Parathyroid adenoma (tissue), 2 donors: ENCODE measurements around the gene AFDN.

ENCODE experiments used
- H2AFZ ChIP-seq: fragments of 300-600 bp; sonication (generic); one replicate; pipeline ENCODE4 v1.7.0; 2017; ENCODE audit warnings: antibody characterized with exemption, mild to moderate bottlenecking
- H3K27ac ChIP-seq: fragments of 300-600 bp; sonication (generic); one replicate; pipeline ENCODE4 v1.7.0; 2017
- H3K27me3 ChIP-seq: fragments of 300-600 bp; sonication (generic); one replicate; pipeline ENCODE4 v1.7.0; 2017; ENCODE audit warnings: low read length; ENCODE audit not compliant: control insufficient read depth, insufficient read depth
- H3K36me3 ChIP-seq: fragments of 300-600 bp; sonication (generic); one replicate; pipeline ENCODE4 v1.7.0; 2017; ENCODE audit warnings: low read length; ENCODE audit not compliant: control insufficient read depth, insufficient read depth
- H3K4me1 ChIP-seq: fragments of 300-600 bp; sonication (generic); one replicate; pipeline ENCODE4 v1.7.0; 2017; ENCODE audit warnings: control low read depth
- H3K4me2 ChIP-seq: fragments of 300-600 bp; sonication (generic); one replicate; pipeline ENCODE4 v1.7.0; 2017; ENCODE audit warnings: low read length
- H3K4me3 ChIP-seq: fragments of 300-600 bp; sonication (generic); one replicate; pipeline ENCODE4 v1.7.0; 2017; ENCODE audit warnings: low read depth, low read length
- H3K79me2 ChIP-seq: fragments of 300-600 bp; sonication (generic); one replicate; pipeline ENCODE4 v1.7.0; 2017; ENCODE audit warnings: control low read depth
- H3K9ac ChIP-seq: fragments of 300-600 bp; sonication (generic); one replicate; pipeline ENCODE4 v1.7.0; 2017; ENCODE audit warnings: mild to moderate bottlenecking
- H3K9me3 ChIP-seq: fragments of 300-600 bp; sonication (generic); one replicate; pipeline ENCODE4 v1.7.0; 2017; ENCODE audit warnings: low read length; ENCODE audit not compliant: control insufficient read depth
- TF ChIP-seq, protein P1 (sequence below): fragments of 300-600 bp; sonication (generic); IDR thresholded peaks from one replicate; pipeline ENCODE4 v1.7.0; 2017; ENCODE audit warnings: antibody characterized with exemption, mild to moderate bottlenecking
- donor health status: primary hyperparathyroidism.

The AFDN gene

DNA sequence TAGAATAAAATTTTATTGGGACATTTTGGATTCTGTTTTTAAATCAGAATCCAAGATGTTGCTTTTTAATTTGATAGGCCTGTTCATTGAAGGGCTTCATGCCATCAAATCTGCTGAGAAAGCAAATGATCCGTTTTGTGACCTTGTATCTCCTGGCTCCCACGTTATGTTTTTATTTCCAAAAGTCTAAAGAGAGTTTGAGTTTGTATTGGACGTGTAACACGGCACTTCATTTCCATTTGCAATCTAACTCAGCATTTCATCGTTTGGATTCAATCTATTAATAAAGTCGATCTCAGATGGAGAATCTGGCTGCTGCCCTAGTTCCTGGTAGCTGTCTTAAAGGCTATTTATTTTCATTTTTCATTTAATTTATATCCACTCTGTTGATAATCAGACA is 187.7 kb downstream of the AFDN start:
- no peaks in the 10 kb centered on the region for H3K9me3 ChIP-seq
- no peak overlapping the region for H3K4me2 ChIP-seq
- H3K4me3 ChIP-seq = no peak overlapping the region
- H3K36me3 ChIP-seq = no peaks in the 10 kb centered on the region
- TF ChIP-seq, protein P1, sequence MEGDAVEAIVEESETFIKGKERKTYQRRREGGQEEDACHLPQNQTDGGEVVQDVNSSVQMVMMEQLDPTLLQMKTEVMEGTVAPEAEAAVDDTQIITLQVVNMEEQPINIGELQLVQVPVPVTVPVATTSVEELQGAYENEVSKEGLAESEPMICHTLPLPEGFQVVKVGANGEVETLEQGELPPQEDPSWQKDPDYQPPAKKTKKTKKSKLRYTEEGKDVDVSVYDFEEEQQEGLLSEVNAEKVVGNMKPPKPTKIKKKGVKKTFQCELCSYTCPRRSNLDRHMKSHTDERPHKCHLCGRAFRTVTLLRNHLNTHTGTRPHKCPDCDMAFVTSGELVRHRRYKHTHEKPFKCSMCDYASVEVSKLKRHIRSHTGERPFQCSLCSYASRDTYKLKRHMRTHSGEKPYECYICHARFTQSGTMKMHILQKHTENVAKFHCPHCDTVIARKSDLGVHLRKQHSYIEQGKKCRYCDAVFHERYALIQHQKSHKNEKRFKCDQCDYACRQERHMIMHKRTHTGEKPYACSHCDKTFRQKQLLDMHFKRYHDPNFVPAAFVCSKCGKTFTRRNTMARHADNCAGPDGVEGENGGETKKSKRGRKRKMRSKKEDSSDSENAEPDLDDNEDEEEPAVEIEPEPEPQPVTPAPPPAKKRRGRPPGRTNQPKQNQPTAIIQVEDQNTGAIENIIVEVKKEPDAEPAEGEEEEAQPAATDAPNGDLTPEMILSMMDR = no peak
- no peak overlapping the region for H3K9ac ChIP-seq
- H3K79me2 ChIP-seq = no peaks in the 10 kb centered on the region
- no peak overlapping the region for H3K27ac ChIP-seq
- no peaks in the 10 kb centered on the region for H3K4me1 ChIP-seq
- no peaks in the 10 kb centered on the region for H3K27me3 ChIP-seq
- H2AFZ ChIP-seq = no peak overlapping the region

DNA sequence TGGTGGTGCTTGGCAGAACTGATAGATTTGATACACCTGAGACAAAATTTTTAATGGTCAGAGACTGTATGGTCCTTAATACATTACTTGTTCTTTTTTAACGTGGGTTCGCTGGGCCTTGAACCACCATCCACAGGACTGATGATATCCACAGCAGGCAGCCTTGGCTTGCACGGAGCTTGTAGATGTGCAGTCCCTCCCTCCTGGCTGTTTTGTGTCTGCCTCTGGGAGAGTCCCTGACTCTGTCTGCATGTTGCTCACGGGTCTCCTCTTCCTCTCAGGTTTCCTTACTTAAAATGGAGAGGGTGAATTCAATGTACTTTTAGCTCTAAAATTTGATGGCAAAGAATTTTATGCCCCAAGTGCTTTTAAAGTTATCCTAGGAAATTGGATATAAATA is 188.3 kb downstream of the AFDN start:
- H3K9ac ChIP-seq = no peak overlapping the region
- H3K4me2 ChIP-seq = no peak overlapping the region
- no peaks in the 10 kb centered on the region for H3K27me3 ChIP-seq
- no peak overlapping the region for H3K27ac ChIP-seq
- no peaks in the 10 kb centered on the region for H3K9me3 ChIP-seq
- no peaks in the 10 kb centered on the region for H3K36me3 ChIP-seq
- TF ChIP-seq, protein P1 = no peak
- no peaks in the 10 kb centered on the region for H3K4me1 ChIP-seq
- H3K79me2 ChIP-seq = no peaks in the 10 kb centered on the region
- no peak overlapping the region for H2AFZ ChIP-seq
- no peak overlapping the region for H3K4me3 ChIP-seq

DNA sequence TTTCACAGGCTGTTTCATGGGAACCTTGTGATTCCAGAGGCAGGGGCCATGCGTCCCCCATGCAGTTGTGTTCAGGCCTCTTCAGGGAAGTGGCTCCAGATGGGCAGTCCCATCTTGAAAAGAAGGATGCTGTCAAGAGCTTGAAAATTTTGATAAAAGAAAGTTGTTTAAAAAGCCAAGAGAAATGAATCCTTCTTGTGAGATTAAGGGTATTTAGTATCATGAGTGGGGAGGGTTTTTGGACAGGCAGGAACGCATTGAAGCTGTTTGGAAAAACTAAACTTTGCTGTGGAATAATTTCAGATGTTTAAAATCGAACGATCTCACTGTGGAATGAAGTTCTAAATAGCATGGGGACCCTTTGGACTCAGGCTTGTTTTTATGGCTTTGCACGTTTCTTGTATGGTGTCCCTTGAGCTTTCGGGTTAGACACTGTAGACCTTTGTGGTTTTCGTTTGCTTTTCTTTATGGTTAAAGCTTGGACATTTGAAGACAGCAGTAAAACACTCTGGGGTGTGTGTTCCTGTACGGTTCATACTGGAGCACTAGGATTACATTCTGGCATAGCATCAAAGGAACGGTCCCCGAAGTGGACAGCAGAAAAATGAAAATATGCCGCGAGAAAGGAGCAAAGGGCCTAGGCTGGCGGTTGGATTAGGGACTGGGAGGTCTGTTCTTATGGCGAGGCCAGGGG is 188.9 kb downstream of the AFDN start:
- Histone ChIP-seq H3K79me2 (no peaks in the 10 kb centered on the region), H3K9me3 (no peaks in the 10 kb centered on the region), H3K4me2 (no peak overlapping the region), H3K4me3 (no peak overlapping the region), H3K36me3 (no peaks in the 10 kb centered on the region), H3K27me3 (no peaks in the 10 kb centered on the region), H3K4me1 (no peaks in the 10 kb centered on the region), H3K27ac (no peak overlapping the region), H2AFZ (no peak overlapping the region), H3K9ac (no peak overlapping the region)
- TF ChIP-seq, protein P1 = no peak

DNA sequence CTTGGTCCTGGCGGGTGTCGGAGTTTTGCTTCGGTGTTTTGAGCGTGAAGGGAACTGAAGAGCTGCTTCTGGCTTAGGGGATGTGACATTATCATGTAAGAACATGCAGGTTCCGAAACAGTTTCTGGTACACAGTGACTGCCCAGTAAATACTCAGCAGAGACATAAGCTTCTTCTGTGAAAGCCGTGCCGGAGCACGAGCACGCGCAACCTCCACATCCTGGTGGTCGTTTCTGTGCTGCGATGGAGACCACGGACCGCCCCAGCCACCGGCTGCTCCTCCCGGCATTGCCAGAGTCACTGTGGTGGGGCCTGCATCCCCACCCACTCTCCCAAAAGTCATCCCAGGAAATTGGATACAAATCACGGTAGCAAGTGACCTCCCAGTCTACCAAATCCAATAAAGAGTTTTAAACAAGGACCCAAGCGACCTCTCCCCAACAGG is 189.5 kb downstream of the AFDN start:
- H3K27ac ChIP-seq = no peak overlapping the region
- no peaks in the 10 kb centered on the region for H3K36me3 ChIP-seq

More for the DNA sequence above, 189.5 kb downstream of the AFDN start:
- Histone ChIP-seq H3K4me1 (no peaks in the 10 kb centered on the region), H2AFZ (no peak overlapping the region), H3K9ac (no peak overlapping the region), H3K4me3 (no peak overlapping the region), H3K27me3 (no peaks in the 10 kb centered on the region), H3K79me2 (no peaks in the 10 kb centered on the region), H3K4me2 (no peak overlapping the region), H3K9me3 (no peaks in the 10 kb centered on the region)
- TF ChIP-seq, protein P1 = no peak
